HG03565 (cell line): Measurements from ENCODE around the gene RCAN1.
"Not testable (repeated sequence)": the region's sequence is repeated elsewhere in the genome, so short reads cannot be mapped to it uniquely, and the experiment has no call there.

ENCODE experiments used
- ATAC-seq: cut with Tn5 transposase; IDR thresholded peaks from one replicate; pipeline ENCODE4 v1.9.1; 2021; ENCODE audit warnings: mild to moderate bottlenecking, moderate library complexity; ENCODE audit not compliant: unreplicated experiment

Gene RCAN1

GRCh38 chr21:34467333-34467732 lies 147.6 kb downstream of the RCAN1 start:
- ATAC-seq, result not testable (repeated sequence)
